Endothelial cell of umbilical vein (primary cell): ENCODE data around the gene TBC1D9B. TPM values are rescaled to one million over a fixed set of nuclear protein-coding genes. Genes with fewer than 3 reads are reported as not detected.

Source experiments
- BruUV-seq: library from RNA; stranded (reverse); fragments of 400-500 nt; replicated peaks from 2 replicates; lab custom pipeline; 2021; lab: Mats Ljungman, UMichigan
- CTCF ChIA-PET: fragments of 300-600, 350-600 bp; sonication (Branson Sonifier 250); formaldehyde crosslinking; loops from one replicate; lab custom pipeline; 2021; ENCODE audit warnings: antibody characterized with exemption, inconsistent platforms; lab: Charles Lee
- POLR2A ChIA-PET: fragments of 300-600, 350-600 bp; sonication (Branson Sonifier 250); formaldehyde crosslinking; loops from one replicate; lab custom pipeline; 2021; ENCODE audit warnings: antibody characterized with exemption, inconsistent platforms; lab: Charles Lee
- DNase-seq: peaks from one replicate; pipeline ENCODE4 v3.0.0-alpha.2; 2011; ENCODE audit warnings: low read depth, low spot score
- FAIRE-seq: peaks from 2 replicates; lab custom pipeline; 2011; peaks lifted over from hg19 to GRCh38; lab: Jason Lieb, UNC
- H2AFZ ChIP-seq: 2 replicates; pipeline ENCODE4 v1.6.0; 2012; ENCODE audit warnings: low read depth, low read length, control low read depth, inconsistent platforms
- H3K27ac ChIP-seq: 2 replicates; pipeline ENCODE4 v1.5.1; 2011; ENCODE audit warnings: low read depth, mild to moderate bottlenecking, control low read depth, low read length, moderate library complexity; ENCODE audit not compliant: insufficient read depth
- H3K27me3 ChIP-seq, 2 experiments: 2 replicates each; pipeline versions ENCODE4 v1.6.0 to v1.6.1; 2011; ENCODE audit warnings: low read length in 2 of 2, mixed read lengths in 1 of 2; ENCODE audit not compliant: control insufficient read depth in 2 of 2, insufficient read depth in 2 of 2
- H3K36me3 ChIP-seq, 2 experiments: 2 replicates in 1 of 2; 3 replicates in 1 of 2; pipeline ENCODE4 v1.5.1; 2011; ENCODE audit warnings: low read length in 2 of 2, mild to moderate bottlenecking in 1 of 2, moderate library complexity in 1 of 2; ENCODE audit not compliant: control insufficient read depth in 2 of 2, insufficient read depth in 2 of 2; ENCODE audit errors: extremely low read depth in 1 of 2
- H3K4me1 ChIP-seq: 3 replicates; pipeline ENCODE4 v1.5.1; 2011; ENCODE audit warnings: mild to moderate bottlenecking, low read length; ENCODE audit not compliant: control insufficient read depth, insufficient read depth; ENCODE audit errors: extremely low read depth
- H3K4me2 ChIP-seq: 2 replicates; pipeline ENCODE4 v1.6.1; 2011; ENCODE audit warnings: low read length, control low read depth, mixed read lengths; ENCODE audit not compliant: insufficient read depth
- H3K4me3 ChIP-seq, 3 experiments: fragments of 200-600 bp in 1 of 3; sonication (generic), shearing (Covaris generic) in 1 of 3; replicated peaks in 1 of 3; 2 replicates each; pipeline ENCODE4 v1.5.1; 2011 to 2016; ENCODE audit warnings: control low read depth in 3 of 3, low read length in 3 of 3, mild to moderate bottlenecking in 2 of 3, inconsistent platforms in 1 of 3, low read depth in 1 of 3, moderate library complexity in 1 of 3; ENCODE audit not compliant: insufficient read depth in 1 of 3
- H3K79me2 ChIP-seq: 2 replicates; pipeline ENCODE4 v1.6.0; 2012; ENCODE audit warnings: low read length, inconsistent platforms; ENCODE audit not compliant: control insufficient read depth, insufficient read depth
- H3K9ac ChIP-seq: replicated peaks from 2 replicates; pipeline ENCODE3; 2011; ENCODE audit warnings: low read length, control low read depth; ENCODE audit not compliant: insufficient read depth; ENCODE audit errors: extremely low read depth
- H3K9me1 ChIP-seq: replicated peaks from 3 replicates; pipeline ENCODE4 v1.6.0; 2011; ENCODE audit warnings: mild to moderate bottlenecking, low read length; ENCODE audit not compliant: control insufficient read depth, insufficient read depth; ENCODE audit errors: extremely low read depth
- H3K9me3 ChIP-seq: replicated peaks from 2 replicates; pipeline ENCODE4 v1.5.1; 2012; ENCODE audit warnings: low read length, inconsistent platforms; ENCODE audit not compliant: control insufficient read depth, insufficient read depth
- H4K20me1 ChIP-seq: replicated peaks from 2 replicates; pipeline ENCODE3; 2011; ENCODE audit warnings: mild to moderate bottlenecking, low read length; ENCODE audit not compliant: control insufficient read depth, insufficient read depth; ENCODE audit errors: extremely low read depth
- EZH2 ChIP-seq: IDR thresholded peaks from 2 replicates; pipeline ENCODE4 v1.6.1; 2012; ENCODE audit warnings: borderline replicate concordance, low read depth, mild to moderate bottlenecking, moderate library complexity, low read length, inconsistent platforms; ENCODE audit not compliant: severe bottlenecking
- FOS ChIP-seq: IDR thresholded peaks from 2 replicates; pipeline ENCODE4 v1.6.1; 2011; ENCODE audit warnings: mild to moderate bottlenecking, low read length, moderate library complexity, borderline replicate concordance; ENCODE audit not compliant: insufficient read depth
- GATA2 ChIP-seq: IDR thresholded peaks from 2 replicates; pipeline ENCODE4 v1.7.0; 2011; ENCODE audit warnings: low read depth, mild to moderate bottlenecking, moderate library complexity, mixed read lengths, low read length; ENCODE audit not compliant: insufficient read length, insufficient read depth
- JUN ChIP-seq: IDR thresholded peaks from 2 replicates; pipeline ENCODE4 v1.6.1; 2011; ENCODE audit warnings: borderline replicate concordance, low read depth; ENCODE audit not compliant: insufficient read length, insufficient read depth
- MAX ChIP-seq: IDR thresholded peaks from 2 replicates; pipeline ENCODE4 v1.6.1; 2011; ENCODE audit not compliant: insufficient read depth, insufficient read length
- MYC ChIP-seq: IDR thresholded peaks from one replicate; pipeline ENCODE4 v1.6.1; 2011; ENCODE audit warnings: mild to moderate bottlenecking, low read depth, low read length
- POLR2A ChIP-seq: IDR thresholded peaks from 2 replicates; pipeline ENCODE4 v1.6.1; 2012; ENCODE audit warnings: low read depth, mild to moderate bottlenecking, control low read depth, low read length
- POLR2AphosphoS5 ChIP-seq: IDR thresholded peaks from 2 replicates; pipeline ENCODE4 v1.6.1; 2012; ENCODE audit warnings: low read depth, mild to moderate bottlenecking, control low read depth, low read length, moderate library complexity; ENCODE audit not compliant: insufficient read depth
- dilution Hi-C: fragments of 300-500 bp; cut with MboI; formaldehyde crosslinking; loops from one replicate; pipeline ENCODE4 v1.15.0; 2019; ENCODE audit warnings: low sequenced_read_pairs; ENCODE audit not compliant: extremely low pct_ligation_motif_present
- intact Hi-C: fragments of 100-400 bp; cut with micrococcal nuclease; formaldehyde crosslinking; loops from one replicate; pipeline ENCODE4 v1.10.0; 2022
- polyA plus RNA-seq, 4 experiments: library from polyadenylated mRNA; depleted of rRNA in 3 of 4; stranded (reverse) in 3 of 4; unstranded in 1 of 4; fragments of >200 nt; gene quantifications; 2 replicates each; pipeline versions ENCODE4 v1.2.1 to v1.2.3, GENCODE V29; 2011 to 2012; ENCODE audit warnings: missing spikeins in 1 of 4
- total RNA-seq: library from RNA; stranded (reverse); gene quantifications from 2 replicates; pipeline ENCODE4 v1.2.3, GENCODE V29; 2021
- TF ChIP-seq, protein P1 (sequence below), 2 donors: IDR thresholded peaks; 1 replicate in 1 of 2; 2 replicates in 1 of 2; pipeline ENCODE4 v1.5.1; 2011; ENCODE audit warnings: low read length in 2 of 2, mild to moderate bottlenecking in 2 of 2, moderate library complexity in 2 of 2, control low read depth in 1 of 2, inconsistent platforms in 1 of 2, low read depth in 1 of 2; ENCODE audit not compliant: insufficient read depth in 1 of 2; ENCODE audit errors: extremely low read depth in 1 of 2

Gene TBC1D9B
- total and polyA plus RNA-seq, 2 donors (not counting 3 experiments of a cell fraction or from before 2014, with no cell fraction given) = 82.8 to 150 TPM

DNA sequence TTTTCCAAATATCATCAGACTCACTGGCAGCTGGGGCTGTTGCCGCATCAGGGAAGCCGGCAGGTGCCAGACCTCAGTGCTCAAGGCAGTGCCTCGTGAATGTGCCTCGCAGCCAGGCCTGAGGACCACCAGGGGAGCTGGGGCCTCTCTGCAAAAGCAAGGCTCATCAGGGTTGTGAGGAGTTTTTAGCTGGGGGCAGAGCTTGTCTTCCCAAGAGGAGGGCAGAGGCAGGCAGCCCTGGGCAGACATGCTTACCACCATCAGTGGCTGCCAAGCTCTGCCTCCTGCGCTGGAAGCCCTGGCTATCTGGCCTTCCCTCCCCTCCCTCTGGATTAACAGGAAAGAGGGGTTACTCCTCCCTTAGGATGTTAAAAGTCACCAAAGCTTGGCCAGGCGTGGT is 8.8 kb upstream of the TBC1D9B start:
- DNase-seq (no peak), FAIRE-seq (no peak)
- Histone ChIP-seq H3K79me2 (no peaks in the 10 kb centered on the region), H3K4me3 (no peak overlapping the region), H3K9me1 (no peaks in the 10 kb centered on the region), H4K20me1 (no peaks in the 10 kb centered on the region), H3K9me3 (no peaks in the 10 kb centered on the region), H3K4me1 (no peaks in the 10 kb centered on the region), H3K4me2 (no peak overlapping the region), H3K9ac (no peak overlapping the region), H2AFZ (no peak overlapping the region), H3K27me3 (peaks cover 2 to 3% of the 10 kb centered on the region in 2 experiments), H3K36me3 (no peaks in the 10 kb centered on the region), H3K27ac (no peak overlapping the region)
- no TSS peak for BruUV-seq
- ChIA-PET CTCF (no interaction called here), POLR2A (no interaction called here)
- dilution Hi-C loops (no loop called here), intact Hi-C loops (no loop called here)
- TF ChIP-seq GATA2 (no peak), MAX (no peak), FOS (no peak), MYC (no peak), JUN (no peak), POLR2A (no peak), POLR2AphosphoS5 (no peak), EZH2 (no peak)
- TF ChIP-seq, protein P1, sequence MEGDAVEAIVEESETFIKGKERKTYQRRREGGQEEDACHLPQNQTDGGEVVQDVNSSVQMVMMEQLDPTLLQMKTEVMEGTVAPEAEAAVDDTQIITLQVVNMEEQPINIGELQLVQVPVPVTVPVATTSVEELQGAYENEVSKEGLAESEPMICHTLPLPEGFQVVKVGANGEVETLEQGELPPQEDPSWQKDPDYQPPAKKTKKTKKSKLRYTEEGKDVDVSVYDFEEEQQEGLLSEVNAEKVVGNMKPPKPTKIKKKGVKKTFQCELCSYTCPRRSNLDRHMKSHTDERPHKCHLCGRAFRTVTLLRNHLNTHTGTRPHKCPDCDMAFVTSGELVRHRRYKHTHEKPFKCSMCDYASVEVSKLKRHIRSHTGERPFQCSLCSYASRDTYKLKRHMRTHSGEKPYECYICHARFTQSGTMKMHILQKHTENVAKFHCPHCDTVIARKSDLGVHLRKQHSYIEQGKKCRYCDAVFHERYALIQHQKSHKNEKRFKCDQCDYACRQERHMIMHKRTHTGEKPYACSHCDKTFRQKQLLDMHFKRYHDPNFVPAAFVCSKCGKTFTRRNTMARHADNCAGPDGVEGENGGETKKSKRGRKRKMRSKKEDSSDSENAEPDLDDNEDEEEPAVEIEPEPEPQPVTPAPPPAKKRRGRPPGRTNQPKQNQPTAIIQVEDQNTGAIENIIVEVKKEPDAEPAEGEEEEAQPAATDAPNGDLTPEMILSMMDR (IDR thresholded peaks at IDR 0.05; ENCODE audit: extremely low read depth in 1 of 2, insufficient read depth in 1 of 2, low read depth in 1 of 2, low read length in 2 of 2) = no peak
